ENCODE data around the gene NUDC. TPM values are rescaled to one million over a fixed set of nuclear protein-coding genes. Genes with fewer than 3 reads are reported as not detected.
"Not testable (repeated sequence)": the region's sequence is repeated elsewhere in the genome, so short reads cannot be mapped to it uniquely, and the experiment has no call there.

Gene NUDC
- total RNA-seq (10 to 100 TPM; 39.3 to 68.7 TPM), polyA plus RNA-seq (10 to 100 TPM; 60.1 to 77.8 TPM)
- long read RNA-seq, donor 1, transcript NUDC-201 (9 exons, 1,800 nt): major isoform, 40 of 62 reads
- long read RNA-seq, donor 1, partial matches to known transcripts: 18 of 62 reads
- long read RNA-seq, donor 1, other reads (novel, unspliced or antisense): 0 of 62 reads
- long read RNA-seq, donor 2, transcript NUDC-201 (9 exons, 1,800 nt): major isoform, 13 of 24 reads
- long read RNA-seq, donor 2, partial matches to known transcripts: 11 of 24 reads
- long read RNA-seq, donor 2, other reads (novel, unspliced or antisense): 0 of 24 reads
- long read RNA-seq, donor 3, transcript NUDC-201 (9 exons, 1,800 nt): major isoform, 21 of 46 reads
- long read RNA-seq, donor 3, partial matches to known transcripts: 23 of 46 reads
- long read RNA-seq, donor 3, other reads (novel, unspliced or antisense): 0 of 46 reads
- long read RNA-seq, donor 4, transcript NUDC-201 (9 exons, 1,800 nt): major isoform, 21 of 50 reads
- long read RNA-seq, donor 4, partial matches to known transcripts: 26 of 50 reads
- long read RNA-seq, donor 4, other reads (novel, unspliced or antisense): 0 of 50 reads
- long read RNA-seq, donor 5, transcript NUDC-201 (9 exons, 1,800 nt): major isoform, 60 of 103 reads
- long read RNA-seq, donor 5, transcript NUDC-204 (2 exons, 607 nt): minor isoform, 5 of 103 reads
- long read RNA-seq, donor 5, partial matches to known transcripts: 38 of 103 reads
- long read RNA-seq, donor 5, other reads (novel, unspliced or antisense): 0 of 103 reads

GRCh38 chr1:26921540-26922430 is at the start of gene NUDC:
Gene NUDC, plus strand, starts transcription at chr1:26921743. Its CDS starts 106 bp downstream, at chr1:26921849.
- Histone ChIP-seq H3K36me3 (ENCODE audit: control insufficient read depth in 4 of 4, insufficient read depth in 4 of 4, low read length in 4 of 4) (peaks cover 0 to 14% (median 10%) of the 10 kb centered on the region in 4 donors), H3K4me1 (ENCODE audit: control insufficient read depth in 5 of 5, insufficient read depth in 5 of 5, low read length in 5 of 5) (peaks cover 0 to 13% (median 8%) of the 10 kb centered on the region in 5 donors), H3K4me3 (peak within 1 kb of the TSS; percentile 90), H3K9ac (ENCODE audit: insufficient read depth in 1 of 2, low read length in 2 of 2) (peak within 1 kb of the TSS; percentile 86), H3K9me3 (ENCODE audit: control insufficient read depth in 4 of 4, insufficient read depth in 3 of 4, low read length in 3 of 4) (no peaks in the 10 kb centered on the region), H3K27me3 (ENCODE audit: control insufficient read depth in 3 of 3, insufficient read depth in 3 of 3, low read length in 2 of 3) (no peaks in the 10 kb centered on the region), H3K27ac (ENCODE audit: low read depth in 1 of 2, low read length in 1 of 2) (peak within 1 kb of the TSS; percentile 90 to 93)
- no peak for TF ChIP-seq CTCF (IDR thresholded peaks at IDR 0.05; ENCODE audit: control extremely low read depth, extremely low read depth)
- peak; percentile 99 for ATAC-seq (ENCODE audit: insufficient read depth, low FRiP score)
- 0 to 1% methylated on average over 59 to 83 of the region's 83 CpGs for WGBS, 2 donors
- peak; percentile 97 to 98 (median 98) for DNase-seq

GRCh38 chr1:26873097-26873496 is 48.4 kb upstream of the NUDC start:
- ATAC-seq (ENCODE audit: insufficient read depth, low FRiP score); H3K4me3 ChIP-seq; H3K9ac ChIP-seq (ENCODE audit: insufficient read depth in 1 of 2, low read length in 2 of 2); H3K36me3 ChIP-seq (ENCODE audit: control insufficient read depth in 4 of 4, insufficient read depth in 4 of 4, low read length in 4 of 4); H3K27me3 ChIP-seq (ENCODE audit: control insufficient read depth in 3 of 3, insufficient read depth in 3 of 3, low read length in 2 of 3); H3K9me3 ChIP-seq (ENCODE audit: control insufficient read depth in 4 of 4, insufficient read depth in 3 of 4, low read length in 3 of 4); H3K4me1 ChIP-seq (ENCODE audit: control insufficient read depth in 5 of 5, insufficient read depth in 5 of 5, low read length in 5 of 5); H3K27ac ChIP-seq (ENCODE audit: low read depth in 1 of 2, low read length in 1 of 2); DNase-seq: not testable (repeated sequence)
- WGBS, 2 donors: 70 to 80% methylated on average over 2 of the region's 2 CpGs

DNA sequence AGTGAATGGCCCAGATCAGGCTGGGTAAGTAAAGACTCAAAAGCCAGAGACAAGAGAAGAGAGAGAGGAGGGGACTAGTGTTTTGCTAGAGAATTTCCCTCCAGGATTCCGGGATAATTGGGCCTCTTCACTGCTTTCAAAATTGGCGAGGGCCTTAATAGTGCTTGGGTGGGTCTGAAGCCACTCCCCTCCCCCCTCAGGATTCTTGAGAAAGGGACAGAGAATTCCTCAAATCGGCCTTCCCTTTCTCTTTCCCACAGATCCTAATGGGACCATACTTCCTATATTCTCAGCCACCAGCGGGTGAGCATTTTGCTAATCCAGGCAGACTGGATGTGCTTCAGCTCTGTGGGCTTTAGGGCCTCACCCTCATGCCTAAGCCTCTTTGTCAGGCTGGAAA is 46.6 kb upstream of the NUDC start:
- TF ChIP-seq CTCF (IDR thresholded peaks at IDR 0.05; ENCODE audit: control extremely low read depth, extremely low read depth): no peak
- H3K4me1 ChIP-seq (ENCODE audit: control insufficient read depth in 5 of 5, insufficient read depth in 5 of 5, low read length in 5 of 5): no peaks in the 10 kb centered on the region
- H3K27ac ChIP-seq (ENCODE audit: low read depth in 1 of 2, low read length in 1 of 2): no peak overlapping the region
- H3K36me3 ChIP-seq (ENCODE audit: control insufficient read depth in 4 of 4, insufficient read depth in 4 of 4, low read length in 4 of 4): peaks cover 0 to 14% (median 11%) of the 10 kb centered on the region in 4 donors
- H3K4me3 ChIP-seq: no peak overlapping the region
- no peaks in the 10 kb centered on the region for H3K9me3 ChIP-seq (ENCODE audit: control insufficient read depth in 4 of 4, insufficient read depth in 3 of 4, low read length in 3 of 4)
- WGBS, 2 donors: 77 to 83% methylated on average over 4 of the region's 4 CpGs
- ATAC-seq (ENCODE audit: insufficient read depth, low FRiP score) (no peak), DNase-seq (no peak)
- H3K27me3 ChIP-seq (ENCODE audit: control insufficient read depth in 3 of 3, insufficient read depth in 3 of 3, low read length in 2 of 3): no peaks in the 10 kb centered on the region
- no peak overlapping the region for H3K9ac ChIP-seq (ENCODE audit: insufficient read depth in 1 of 2, low read length in 2 of 2)

All from lung (tissue), 16 donors.